Measurements from ENCODE around the gene PARN.

The PARN gene

GRCh38 chr16:14483819-14484385 is 146.2 kb downstream of the PARN start:
- ChIA-PET CTCF (interaction anchor here (0.6 kb wide), 1 partner anchor 564 kb away, joined by 3 read pairs; the partner anchor contains the start of gene ERCC4), POLR2A (no interaction called here)
- no peak for DNase-seq (ENCODE audit: extremely low spot score)
- no peak for TF ChIP-seq FOXM1 (IDR thresholded peaks at IDR 0.05; ENCODE audit: borderline replicate concordance)
- no peak for TF ChIP-seq PKNOX1 (IDR thresholded peaks at IDR 0.05)

- no peak for TF ChIP-seq FOXM1 (IDR thresholded peaks at IDR 0.05; ENCODE audit: borderline replicate concordance)
- no peak for DNase-seq (ENCODE audit: extremely low spot score)
- ChIA-PET CTCF (no interaction called here), POLR2A (no interaction called here)
These were observed 153.9 kb downstream of the PARN start for GRCh38 chr16:14476183-14476582.

GRCh38 chr16:14475370-14476139 is 154.5 kb downstream of the PARN start:
- TF ChIP-seq HDGF (IDR thresholded peaks at IDR 0.05; ENCODE audit: borderline replicate concordance) (no peak), BHLHE40 (IDR thresholded peaks at IDR 0.05; ENCODE audit: borderline replicate concordance) (no peak), FOXM1 (IDR thresholded peaks at IDR 0.05; ENCODE audit: borderline replicate concordance) (no peak), L3MBTL2 (conservative IDR thresholded peaks at IDR 0.05) (no peak), ELF4 (IDR thresholded peaks at IDR 0.05) (no peak), TARDBP (IDR thresholded peaks at IDR 0.05) (no peak), SUZ12 (IDR thresholded peaks at IDR 0.05) (no peak), PKNOX1 (IDR thresholded peaks at IDR 0.05) (no peak)
- POLR2A ChIA-PET: no interaction called here
- CTCF ChIA-PET: no interaction called here
- DNase-seq (ENCODE audit: extremely low spot score): no peak

GRCh38 chr16:14473488-14473887 is 156.6 kb downstream of the PARN start:
- ChIA-PET CTCF (interaction anchor here (0.6 kb wide), 1 partner anchor 391 kb away, joined by 3 read pairs; no protein-coding TSS in a partner anchor), POLR2A (no interaction called here)
- DNase-seq (ENCODE audit: extremely low spot score): no peak
- TF ChIP-seq L3MBTL2 (conservative IDR thresholded peaks at IDR 0.05): no peak
- TF ChIP-seq PKNOX1 (IDR thresholded peaks at IDR 0.05): no peak
- no peak for TF ChIP-seq LEF1 (IDR thresholded peaks at IDR 0.05; ENCODE audit: borderline replicate concordance)
- no peak for TF ChIP-seq FOXM1 (IDR thresholded peaks at IDR 0.05; ENCODE audit: borderline replicate concordance)
- no peak for TF ChIP-seq BHLHE40 (IDR thresholded peaks at IDR 0.05; ENCODE audit: borderline replicate concordance)
- TF ChIP-seq NFRKB (IDR thresholded peaks at IDR 0.05): no peak
- TF ChIP-seq ELF4 (IDR thresholded peaks at IDR 0.05): no peak
- no peak for TF ChIP-seq ARNT (IDR thresholded peaks at IDR 0.05)

GRCh38 chr16:14472357-14472756 is 157.7 kb downstream of the PARN start:
- ChIA-PET POLR2A (no interaction called here), CTCF (no interaction called here)
- no peak for DNase-seq (ENCODE audit: extremely low spot score)
- TF ChIP-seq ELF4 (IDR thresholded peaks at IDR 0.05) (no peak), HDGF (IDR thresholded peaks at IDR 0.05; ENCODE audit: borderline replicate concordance) (no peak), SP1 (IDR thresholded peaks at IDR 0.05) (no peak), LEF1 (IDR thresholded peaks at IDR 0.05; ENCODE audit: borderline replicate concordance) (no peak), ARNT (IDR thresholded peaks at IDR 0.05) (no peak), TARDBP (IDR thresholded peaks at IDR 0.05) (no peak), ZNF384 (IDR thresholded peaks at IDR 0.05) (no peak), PKNOX1 (IDR thresholded peaks at IDR 0.05) (no peak), SUZ12 (IDR thresholded peaks at IDR 0.05) (no peak), L3MBTL2 (conservative IDR thresholded peaks at IDR 0.05) (no peak), FOXM1 (IDR thresholded peaks at IDR 0.05; ENCODE audit: borderline replicate concordance) (no peak), NFRKB (IDR thresholded peaks at IDR 0.05) (no peak), CTBP1 (IDR thresholded peaks at IDR 0.05; ENCODE audit: borderline replicate concordance) (no peak), FOXA1 (IDR thresholded peaks at IDR 0.05) (no peak), FOXK2 (IDR thresholded peaks at IDR 0.05) (no peak)

- ChIA-PET CTCF (no interaction called here), POLR2A (no interaction called here)
- no peak for TF ChIP-seq BHLHE40 (IDR thresholded peaks at IDR 0.05; ENCODE audit: borderline replicate concordance)
- TF ChIP-seq PKNOX1 (IDR thresholded peaks at IDR 0.05): no peak
- TF ChIP-seq TARDBP (IDR thresholded peaks at IDR 0.05): no peak
- no peak for DNase-seq (ENCODE audit: extremely low spot score)
These were observed 159.3 kb downstream of the PARN start for GRCh38 chr16:14470788-14471187.

All from HEK293T (cell line).